ENCODE measurements around the gene SNCG. TPM values are rescaled to one million over a fixed set of nuclear protein-coding genes. Genes with fewer than 3 reads are reported as not detected.
"Not testable (repeated sequence)": the region's sequence is repeated elsewhere in the genome, so short reads cannot be mapped to it uniquely, and the experiment has no call there.

The SNCG gene
- total and polyA plus RNA-seq, 2 donors = 69.2 to 197 TPM

DNA sequence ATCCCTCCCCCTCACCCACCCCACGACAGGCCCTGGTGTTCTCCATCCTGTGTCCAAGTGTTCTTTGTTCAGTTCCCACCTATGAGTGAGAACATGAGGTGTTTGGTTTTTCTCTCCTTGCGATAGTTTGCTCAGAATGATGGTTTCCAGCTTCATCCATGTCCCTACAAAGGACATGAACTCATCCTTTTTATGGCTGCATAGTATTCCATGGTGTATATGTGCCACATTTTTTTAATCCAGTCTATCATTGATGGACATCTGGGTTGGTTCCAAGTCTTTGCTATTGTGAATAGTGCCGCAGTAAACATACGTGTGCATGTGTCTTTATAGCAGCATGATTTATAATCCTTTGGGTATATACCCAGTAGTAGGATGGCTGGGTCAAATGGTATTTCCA lies 26.1 kb downstream of the SNCG start:
- H3K4me1 ChIP-seq (ENCODE audit: insufficient read depth); DNase-seq (ENCODE audit: extremely low spot score); H3K4me3 ChIP-seq (ENCODE audit: low read depth, low read length); H3K27ac ChIP-seq (ENCODE audit: low read depth); H3K36me3 ChIP-seq (ENCODE audit: insufficient read depth): not testable (repeated sequence)
- WGBS = 98% methylated on average over 4 of the region's 4 CpGs

DNA sequence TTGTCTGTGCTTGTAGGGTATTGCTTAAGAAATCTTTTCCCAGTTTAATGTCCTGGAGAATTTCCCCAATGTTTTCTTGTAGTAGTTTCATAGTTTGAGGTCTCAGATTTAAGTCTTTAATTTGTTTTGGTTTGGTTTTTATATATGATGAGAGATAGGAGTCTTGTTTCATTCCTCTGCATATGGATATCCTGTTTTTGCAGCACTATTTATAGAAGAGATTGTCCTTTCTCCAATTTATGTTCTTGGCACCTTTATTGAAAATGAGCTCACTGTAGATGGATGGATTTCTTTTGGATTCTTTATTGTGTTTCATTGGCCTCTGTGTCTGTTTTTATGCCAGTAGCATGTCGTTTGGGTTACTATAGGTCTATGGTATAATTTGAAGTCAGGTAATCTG lies 30.1 kb downstream of the SNCG start:
- WGBS = 39% methylated on average over 1 of the region's 1 CpG
- Histone ChIP-seq H3K27ac (ENCODE audit: low read depth) (no peak overlapping the region), H3K4me1 (ENCODE audit: insufficient read depth) (no peaks in the 10 kb centered on the region), H3K36me3 (ENCODE audit: insufficient read depth) (no peaks in the 10 kb centered on the region), H3K4me3 (ENCODE audit: low read depth, low read length) (no peak overlapping the region)
- DNase-seq (ENCODE audit: extremely low spot score) = no peak

DNA sequence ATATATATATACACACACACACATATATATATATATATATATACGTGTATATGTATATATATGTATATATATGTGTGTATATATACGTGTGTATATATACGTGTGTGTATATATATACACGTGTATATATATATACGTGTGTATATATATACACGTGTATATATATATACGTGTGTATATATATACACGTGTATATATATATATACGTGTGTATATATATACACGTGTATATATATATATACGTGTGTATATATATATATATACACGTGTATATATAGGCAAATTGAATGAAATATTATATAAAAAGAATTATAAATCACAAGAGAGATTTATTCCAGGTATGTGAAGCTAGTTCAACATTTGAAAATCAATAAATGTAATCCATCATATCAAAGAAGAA lies 33.0 kb downstream of the SNCG start:
- H3K4me1 ChIP-seq (ENCODE audit: insufficient read depth); H3K27ac ChIP-seq (ENCODE audit: low read depth); H3K36me3 ChIP-seq (ENCODE audit: insufficient read depth); DNase-seq (ENCODE audit: extremely low spot score); H3K4me3 ChIP-seq (ENCODE audit: low read depth, low read length): not testable (repeated sequence)
- 72% methylated on average over 12 of the region's 12 CpGs for WGBS

DNA sequence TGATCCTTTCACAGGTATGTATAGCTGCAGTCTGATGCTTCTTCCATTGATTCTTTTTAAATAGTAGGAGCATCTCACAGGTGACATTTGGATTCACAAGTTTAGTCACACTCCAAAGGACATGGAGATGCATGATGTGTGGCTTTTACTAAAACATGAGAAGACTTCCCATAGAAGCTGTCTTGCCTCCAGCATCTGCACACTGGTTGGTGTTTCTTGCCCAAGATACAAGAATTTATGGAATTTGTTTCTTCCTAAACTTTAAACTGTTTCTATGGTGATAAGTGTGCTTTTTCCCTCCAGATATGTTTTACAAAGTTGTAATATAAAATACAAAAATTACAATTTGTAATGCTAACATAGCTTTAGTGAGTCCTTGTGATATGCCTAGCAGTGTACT lies 34.1 kb downstream of the SNCG start:
- H3K4me3 ChIP-seq (ENCODE audit: low read depth, low read length) = no peak overlapping the region
- H3K4me1 ChIP-seq (ENCODE audit: insufficient read depth) = no peaks in the 10 kb centered on the region
- DNase-seq (ENCODE audit: extremely low spot score) = no peak
- no peak overlapping the region for H3K27ac ChIP-seq (ENCODE audit: low read depth)
- H3K36me3 ChIP-seq (ENCODE audit: insufficient read depth) = peaks cover 2% of the 10 kb centered on the region

DNA sequence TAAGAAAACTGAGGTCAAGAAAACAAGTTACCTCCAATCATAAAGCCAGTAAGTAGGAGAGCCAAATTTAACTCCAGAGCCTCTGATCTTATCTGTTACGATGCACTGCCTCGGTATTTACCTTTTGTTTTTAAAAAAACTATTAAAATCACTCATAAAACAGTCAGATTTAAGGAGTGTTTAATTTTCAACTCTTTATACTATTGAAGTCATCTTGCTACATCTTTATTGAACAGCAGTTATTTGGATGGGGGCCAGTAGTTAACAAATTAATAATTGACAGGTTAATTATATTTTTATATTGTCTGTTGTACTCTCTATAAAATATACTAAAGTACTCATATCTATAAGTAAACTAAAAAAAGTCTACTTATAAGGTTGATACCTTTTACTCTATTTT lies 34.5 kb downstream of the SNCG start:
- no peaks in the 10 kb centered on the region for H3K4me1 ChIP-seq (ENCODE audit: insufficient read depth)
- 68% methylated on average over 2 of the region's 2 CpGs for WGBS
- H3K27ac ChIP-seq (ENCODE audit: low read depth) = no peak overlapping the region
- peaks cover 2% of the 10 kb centered on the region for H3K36me3 ChIP-seq (ENCODE audit: insufficient read depth)
- H3K4me3 ChIP-seq (ENCODE audit: low read depth, low read length) = no peak overlapping the region
- no peak for DNase-seq (ENCODE audit: extremely low spot score)

DNA sequence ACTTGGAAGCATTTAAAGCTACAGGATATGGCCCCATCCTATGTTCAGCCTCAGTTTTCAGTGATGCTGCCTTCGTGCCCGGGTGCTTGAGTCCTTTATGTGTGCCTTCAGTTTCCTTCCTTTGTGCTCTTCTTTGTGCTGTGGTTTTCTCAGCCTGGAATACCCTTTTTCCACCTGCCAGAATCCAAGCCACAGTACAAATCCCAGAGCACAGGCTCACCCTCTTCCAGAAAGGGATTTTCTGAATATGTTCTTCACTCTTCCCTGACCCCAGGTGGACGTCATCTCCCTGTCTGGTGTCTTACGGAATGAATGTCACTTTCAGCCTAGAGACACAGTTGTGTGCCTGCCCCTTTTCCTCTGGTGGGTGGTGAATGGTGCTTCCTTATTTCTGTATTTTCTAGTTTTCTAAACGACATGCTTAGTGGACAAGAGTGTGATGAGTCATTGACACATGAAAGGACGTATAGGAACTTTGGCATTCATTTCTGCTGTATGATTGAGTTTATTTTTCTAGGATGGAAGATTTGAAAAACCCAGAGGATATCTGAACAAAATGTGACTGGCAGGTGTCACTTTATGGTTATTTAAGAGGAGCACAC lies 41.5 kb downstream of the SNCG start:
- H3K4me1 ChIP-seq (ENCODE audit: insufficient read depth) = not testable (repeated sequence)

DNA sequence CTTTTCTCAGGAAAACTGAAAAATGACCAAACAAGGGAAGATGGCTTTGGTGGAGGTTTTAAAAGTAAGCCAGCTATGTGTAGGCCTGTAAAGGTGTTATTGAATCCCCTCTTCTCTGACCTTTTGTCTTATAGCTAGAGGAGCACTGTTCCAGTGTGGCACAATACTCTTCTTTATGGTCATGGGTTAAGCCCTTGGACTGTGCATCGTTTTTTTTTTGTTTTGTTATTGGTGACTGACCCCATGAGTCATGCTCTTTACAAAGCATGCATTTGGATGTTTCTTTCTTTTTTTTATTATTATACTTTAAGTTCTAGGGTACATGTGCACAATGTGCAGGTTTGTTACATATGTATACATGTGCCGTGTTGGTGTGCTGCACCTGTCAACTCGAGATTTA lies 42.1 kb downstream of the SNCG start:
- Histone ChIP-seq H3K4me1 (ENCODE audit: insufficient read depth) (no peaks in the 10 kb centered on the region), H3K27ac (ENCODE audit: low read depth) (no peak overlapping the region), H3K36me3 (ENCODE audit: insufficient read depth) (no peaks in the 10 kb centered on the region), H3K4me3 (ENCODE audit: low read depth, low read length) (no peak overlapping the region)
- DNase-seq (ENCODE audit: extremely low spot score) = no peak
- 71% methylated on average over 3 of the region's 3 CpGs for WGBS

More for the DNA sequence above, 41.5 kb downstream of the SNCG start:
- DNase-seq (ENCODE audit: extremely low spot score); H3K4me3 ChIP-seq (ENCODE audit: low read depth, low read length); H3K36me3 ChIP-seq (ENCODE audit: insufficient read depth); H3K27ac ChIP-seq (ENCODE audit: low read depth): not testable (repeated sequence)
- WGBS = 80% methylated on average over 6 of the region's 6 CpGs

DNA sequence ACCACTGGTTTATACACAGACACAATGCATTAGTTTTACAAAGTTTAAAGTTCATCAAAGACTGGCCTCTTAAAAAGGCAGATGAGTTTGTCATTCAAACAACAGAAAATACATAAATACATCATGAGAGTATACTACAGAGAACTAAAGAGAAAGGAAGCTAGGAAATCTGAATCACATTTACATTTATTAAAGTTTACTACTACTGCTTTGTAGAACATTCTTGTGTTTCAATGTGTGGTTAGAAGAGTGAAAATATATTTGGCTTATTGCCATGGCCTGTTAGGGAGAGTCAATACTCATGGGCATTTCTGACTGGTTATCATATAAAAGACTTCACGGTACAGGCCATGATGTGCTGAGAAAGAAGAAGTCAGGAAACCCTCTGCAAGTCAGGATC lies 48.7 kb downstream of the SNCG start:
- not testable (repeated sequence) for H3K36me3 ChIP-seq (ENCODE audit: insufficient read depth); H3K4me3 ChIP-seq (ENCODE audit: low read depth, low read length); DNase-seq (ENCODE audit: extremely low spot score); H3K27ac ChIP-seq (ENCODE audit: low read depth); H3K4me1 ChIP-seq (ENCODE audit: insufficient read depth)
- 74% methylated on average over 1 of the region's 1 CpG for WGBS

DNA sequence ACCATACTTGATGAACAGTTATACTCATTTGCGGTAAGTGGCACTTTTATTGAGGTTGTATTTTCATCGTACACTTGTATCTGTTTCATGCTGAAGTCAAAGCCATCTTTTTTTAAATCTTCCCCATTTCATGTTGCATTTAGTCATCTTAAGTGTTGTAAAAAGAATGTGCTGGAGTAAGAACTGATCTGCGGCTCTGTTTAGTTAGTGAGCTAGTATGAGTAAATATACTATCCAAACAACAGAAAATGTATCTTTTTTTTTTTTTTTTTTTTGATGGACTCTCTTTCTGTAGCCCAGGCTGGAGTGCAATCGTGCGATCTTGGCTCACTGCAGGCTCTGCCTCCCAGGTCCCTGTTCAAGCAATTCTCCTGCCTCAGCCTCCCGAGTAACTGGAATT lies 49.3 kb downstream of the SNCG start:
- DNase-seq (ENCODE audit: extremely low spot score); H3K36me3 ChIP-seq (ENCODE audit: insufficient read depth); H3K27ac ChIP-seq (ENCODE audit: low read depth); H3K4me3 ChIP-seq (ENCODE audit: low read depth, low read length); H3K4me1 ChIP-seq (ENCODE audit: insufficient read depth): not testable (repeated sequence)
- 91% methylated on average over 6 of the region's 6 CpGs for WGBS

DNA sequence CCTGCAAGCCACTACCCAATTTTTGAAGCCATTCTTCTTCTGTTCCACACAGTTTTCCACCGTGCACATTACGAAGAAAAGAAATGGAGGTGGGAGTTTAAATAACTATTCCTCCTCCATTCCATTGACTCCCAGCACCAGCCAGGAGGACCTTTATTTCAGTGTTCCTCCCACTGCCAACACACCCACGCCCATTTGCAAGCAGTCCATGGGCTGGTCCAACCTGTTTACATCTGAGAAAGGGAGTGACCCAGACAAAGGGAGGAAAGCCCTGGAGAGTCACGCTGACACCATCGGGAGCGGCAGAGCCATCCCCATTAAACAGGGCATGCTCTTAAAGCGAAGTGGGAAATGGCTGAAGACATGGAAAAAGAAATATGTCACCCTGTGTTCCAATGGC lies 49.9 kb downstream of the SNCG start:
- not testable (repeated sequence) for H3K4me3 ChIP-seq (ENCODE audit: low read depth, low read length); DNase-seq (ENCODE audit: extremely low spot score); H3K27ac ChIP-seq (ENCODE audit: low read depth); H3K4me1 ChIP-seq (ENCODE audit: insufficient read depth); H3K36me3 ChIP-seq (ENCODE audit: insufficient read depth)
- WGBS = 92% methylated on average over 7 of the region's 7 CpGs

DNA sequence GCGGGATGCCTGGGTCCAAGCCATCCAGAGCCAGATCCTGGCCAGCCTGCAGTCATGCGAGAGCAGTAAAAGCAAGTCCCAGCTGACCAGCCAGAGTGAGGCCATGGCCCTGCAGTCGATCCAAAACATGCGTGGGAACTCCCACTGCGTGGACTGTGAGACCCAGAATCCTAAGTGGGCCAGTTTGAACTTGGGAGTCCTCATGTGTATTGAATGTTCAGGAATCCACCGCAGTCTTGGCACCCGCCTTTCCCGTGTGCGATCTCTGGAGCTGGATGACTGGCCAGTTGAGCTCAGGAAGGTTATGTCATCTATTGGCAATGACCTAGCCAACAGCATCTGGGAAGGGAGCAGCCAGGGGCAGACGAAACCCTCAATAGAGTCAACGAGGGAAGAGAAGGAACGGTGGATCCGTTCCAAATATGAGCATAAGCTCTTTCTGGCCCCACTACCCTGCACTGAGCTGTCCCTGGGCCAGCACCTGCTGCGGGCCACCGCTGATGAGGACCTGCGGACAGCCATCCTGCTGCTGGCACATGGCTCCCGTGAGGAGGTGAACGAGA lies 50.8 kb downstream of the SNCG start:
- not testable (repeated sequence) for DNase-seq (ENCODE audit: extremely low spot score); H3K36me3 ChIP-seq (ENCODE audit: insufficient read depth); H3K27ac ChIP-seq (ENCODE audit: low read depth); H3K4me3 ChIP-seq (ENCODE audit: low read depth, low read length); H3K4me1 ChIP-seq (ENCODE audit: insufficient read depth)
- 90% methylated on average over 18 of the region's 18 CpGs for whole genome bisulfite sequencing

Small RNA genes within 50 kb of the gene (small RNA-seq; reads per million reads assigned to genes)
- gene BMS1P3 = not detected

Other genes with a start within 250 kb of the SNCG start
- gene BMPR1A, start 202.0 kb upstream of the SNCG start, total RNA-seq = 128 TPM
- 36.6 TPM for gene BMPR1A, start 202.0 kb upstream of the SNCG start, polyA plus RNA-seq
- gene MMRN2, start 984 bp upstream of the SNCG start, total RNA-seq = 49.0 TPM
- 40.8 TPM for gene MMRN2, start 984 bp upstream of the SNCG start, polyA plus RNA-seq
- 112 TPM for gene ADIRF, start 9.9 kb downstream of the SNCG start, total RNA-seq
- 404 TPM for gene ADIRF, start 9.9 kb downstream of the SNCG start, polyA plus RNA-seq
- not detected for gene FAM25A, start 61.7 kb downstream of the SNCG start, total RNA-seq
- gene FAM25A, start 61.7 kb downstream of the SNCG start, polyA plus RNA-seq = not detected
- gene GLUD1, start 136.2 kb downstream of the SNCG start, total RNA-seq = 186 TPM
- gene GLUD1, start 136.2 kb downstream of the SNCG start, polyA plus RNA-seq = 118 TPM
- 68.2 TPM for gene SHLD2, start 136.6 kb downstream of the SNCG start, total RNA-seq
- 15.0 TPM for gene SHLD2, start 136.6 kb downstream of the SNCG start, polyA plus RNA-seq

Measured in urinary bladder (tissue), 4 donors.